ENCODE measurements around the gene MGAT5B.
"Not testable (repeated sequence)": the region's sequence is repeated elsewhere in the genome, so short reads cannot be mapped to it uniquely, and the experiment has no call there.

The MGAT5B gene

GRCh38 chr17:76973040-76973439 is 104.8 kb downstream of the MGAT5B start:
- no peak for DNase-seq (ENCODE audit: low read depth in 4 of 4, low spot score in 1 of 4)

GRCh38 chr17:76974721-76975120 is 106.5 kb downstream of the MGAT5B start:
- no peak for DNase-seq (ENCODE audit: low read depth in 4 of 4, low spot score in 1 of 4)

DNA sequence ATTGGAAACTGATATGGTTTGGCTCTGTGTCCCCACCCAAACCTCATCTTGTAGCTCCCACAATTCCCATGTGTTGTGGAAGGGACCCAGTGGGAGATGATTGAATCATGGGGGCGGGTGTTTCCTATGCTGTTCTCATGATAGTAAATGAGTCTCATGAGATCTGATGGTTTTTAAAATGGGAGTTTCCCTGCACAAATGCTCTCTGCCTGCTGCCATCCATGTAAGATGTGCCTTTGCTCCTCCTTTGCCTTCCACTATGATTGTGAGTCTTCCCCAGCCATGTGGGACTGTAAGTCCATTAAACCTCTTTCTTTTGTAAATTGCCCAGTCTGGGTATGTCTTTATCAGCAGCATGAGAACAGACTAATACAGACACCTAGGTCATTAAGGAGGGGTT is 109.8 kb downstream of the MGAT5B start:
- DNase-seq (ENCODE audit: low read depth in 4 of 4, low spot score in 1 of 4) = not testable (repeated sequence)

- DNase-seq (ENCODE audit: low read depth in 4 of 4, low spot score in 1 of 4) = no peak
Measured at GRCh38 chr17:76981545-76982295, 113.5 kb downstream of the MGAT5B start.

DNA sequence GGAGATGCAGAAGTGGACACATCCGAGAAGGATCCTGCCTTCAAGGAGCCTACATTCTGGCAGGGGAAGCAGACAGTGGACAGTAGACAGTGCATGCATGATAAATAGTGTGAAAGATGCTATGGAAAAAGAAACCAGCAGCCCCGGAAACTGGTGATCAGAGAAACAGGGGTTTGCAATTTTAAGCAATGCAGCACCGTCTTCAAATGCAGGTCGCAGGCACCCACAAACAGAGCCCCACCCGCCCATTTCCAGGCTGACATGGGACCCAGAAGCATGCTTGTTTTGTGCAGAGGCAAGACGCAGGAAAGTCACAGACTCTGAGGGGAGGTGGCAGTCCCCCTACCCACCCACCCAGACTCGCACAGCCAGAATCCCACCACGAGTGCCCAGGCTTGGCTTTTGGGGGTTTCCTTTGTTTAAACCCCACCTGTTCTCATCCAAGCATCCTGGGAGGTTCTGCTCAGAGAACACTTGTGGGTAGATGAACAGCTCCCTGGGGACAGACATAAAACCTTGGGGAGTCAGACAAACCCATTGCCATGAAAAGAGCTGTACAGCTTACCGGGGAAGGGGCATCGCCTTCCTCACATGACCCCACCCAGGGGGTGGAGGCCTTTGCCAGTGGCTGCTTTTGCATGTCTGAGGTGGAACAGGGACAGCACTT is 114.3 kb downstream of the MGAT5B start:
- no peak for DNase-seq (ENCODE audit: low read depth in 4 of 4, low spot score in 1 of 4)

DNA sequence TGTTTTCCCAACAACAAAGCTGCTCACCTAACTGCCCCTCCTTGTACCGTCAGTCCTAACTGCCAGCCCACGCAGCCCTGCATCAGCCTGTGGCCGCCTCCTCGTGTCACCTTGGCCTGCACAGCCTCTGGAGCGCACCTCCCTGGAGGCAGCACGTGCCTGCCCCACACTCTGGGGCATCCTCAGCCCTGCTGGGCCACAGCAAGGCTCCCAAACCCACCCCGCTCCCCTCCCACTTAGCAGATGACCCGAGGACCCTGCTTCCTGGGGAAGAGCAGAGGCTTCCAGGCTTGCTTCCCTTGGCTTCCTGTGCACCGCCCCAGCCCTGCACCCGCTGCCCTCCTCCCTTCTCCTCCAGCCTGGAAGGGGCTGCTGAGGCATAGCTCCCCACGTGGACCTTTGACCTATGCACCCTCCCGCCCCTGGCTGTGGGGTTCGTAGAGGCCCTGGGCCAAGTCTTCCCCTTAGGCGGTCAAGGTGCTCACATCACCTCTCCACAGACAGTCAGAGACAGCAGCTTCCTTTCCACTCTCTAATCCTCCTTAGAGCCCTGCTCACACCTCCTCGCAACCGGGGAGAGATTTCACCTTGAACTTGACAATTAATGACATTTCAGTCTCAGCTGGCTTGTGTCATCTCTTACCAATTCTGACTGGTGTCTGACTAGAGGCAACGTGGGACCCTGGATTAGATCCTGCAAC is 115.0 kb downstream of the MGAT5B start:
- no peak for DNase-seq (ENCODE audit: low read depth in 4 of 4, low spot score in 1 of 4)

DNA sequence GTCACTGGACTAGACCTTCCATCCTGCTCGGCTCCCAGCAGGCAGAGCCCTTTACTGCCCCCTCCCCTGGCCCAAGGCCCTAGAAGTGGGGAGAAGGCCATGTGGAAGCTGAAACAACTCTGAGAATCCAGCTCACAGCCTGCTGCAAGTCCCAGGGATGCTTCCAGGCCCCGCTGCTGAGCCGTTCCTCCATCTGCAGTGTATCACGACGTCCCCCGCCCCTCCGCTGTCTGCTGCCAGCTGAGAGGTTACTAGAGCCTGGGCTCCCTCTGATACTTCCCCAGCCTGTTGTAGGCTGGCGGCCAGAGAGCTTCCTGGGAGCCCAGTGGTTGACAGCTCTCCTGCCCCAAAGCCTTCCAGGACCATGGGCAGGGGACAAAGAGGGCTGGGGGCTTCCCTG is 118.2 kb downstream of the MGAT5B start:
- no peak for DNase-seq (ENCODE audit: low read depth in 4 of 4, low spot score in 1 of 4)

- DNase-seq (ENCODE audit: low read depth in 4 of 4, low spot score in 1 of 4) = no peak
Measured at GRCh38 chr17:76987486-76988093, 119.4 kb downstream of the MGAT5B start.

- DNase-seq (ENCODE audit: low read depth in 4 of 4, low spot score in 1 of 4) = no peak
Measured at GRCh38 chr17:76988796-76989195, 120.6 kb downstream of the MGAT5B start.

GRCh38 chr17:76989519-76989918 is 121.3 kb downstream of the MGAT5B start:
- DNase-seq (ENCODE audit: low read depth in 4 of 4, low spot score in 1 of 4) = no peak

GRCh38 chr17:76992891-76993290 is 124.7 kb downstream of the MGAT5B start:
- DNase-seq (ENCODE audit: low read depth in 4 of 4, low spot score in 1 of 4) = no peak

DNA sequence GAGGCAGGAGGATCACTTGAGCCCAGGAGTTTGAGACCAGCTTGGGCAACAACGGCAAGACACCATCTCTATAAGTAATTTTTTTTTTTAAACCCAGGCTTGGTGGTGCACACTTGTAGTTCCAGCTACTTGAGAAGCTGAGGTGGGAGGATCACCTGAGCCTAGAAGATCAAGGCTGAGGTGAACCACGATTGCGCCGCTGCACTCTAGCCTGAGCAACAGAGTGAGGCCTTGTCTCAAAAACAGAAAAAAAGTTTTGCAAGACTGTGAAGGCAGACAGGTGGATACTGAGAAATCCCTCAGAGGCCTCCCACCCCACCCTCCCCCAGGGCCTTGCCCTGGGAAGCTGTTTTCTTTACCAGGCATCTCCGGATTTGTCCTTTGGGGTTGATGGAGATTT is 125.4 kb downstream of the MGAT5B start:
- DNase-seq (ENCODE audit: low read depth in 4 of 4, low spot score in 1 of 4) = no peak

GRCh38 chr17:76994237-76994637 is 126.0 kb downstream of the MGAT5B start:
- no peak for DNase-seq (ENCODE audit: low read depth in 4 of 4, low spot score in 1 of 4)

DNA sequence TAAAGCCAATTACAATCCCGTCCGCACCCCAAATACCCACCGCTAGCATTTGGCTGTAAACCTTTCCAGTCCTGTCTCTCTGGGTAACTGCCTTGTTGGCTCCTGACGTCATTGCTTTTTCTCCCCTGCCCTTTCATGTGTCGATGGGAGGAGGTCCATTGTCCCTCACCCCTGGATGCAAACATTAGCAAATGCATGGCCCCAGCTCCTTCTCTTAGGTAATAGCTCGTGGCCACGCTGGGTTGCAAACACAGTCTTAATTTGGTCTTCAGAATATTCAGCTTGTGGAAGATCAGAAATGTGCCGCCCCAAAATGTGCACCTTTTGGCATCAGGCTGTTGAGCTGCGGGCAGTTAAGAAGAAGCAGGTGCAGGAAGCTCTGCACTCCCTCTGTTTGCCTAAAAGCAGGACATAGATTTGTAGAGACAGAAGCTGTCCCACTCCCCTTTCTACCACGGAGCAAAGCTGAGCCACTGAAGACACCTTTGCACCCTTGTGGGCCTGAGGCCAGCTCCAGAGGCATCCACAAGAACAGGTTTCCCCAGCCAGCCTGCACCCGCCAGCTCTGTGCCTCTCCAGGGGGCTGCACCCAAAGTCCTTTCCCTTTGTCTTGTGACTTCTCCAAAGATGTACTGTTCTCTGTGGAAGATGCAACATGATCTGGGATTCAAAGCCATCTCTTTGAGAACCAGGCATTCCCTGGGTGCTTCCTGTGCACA is 127.3 kb downstream of the MGAT5B start:
- DNase-seq (ENCODE audit: low read depth in 4 of 4, low spot score in 1 of 4) = no peak

DNA sequence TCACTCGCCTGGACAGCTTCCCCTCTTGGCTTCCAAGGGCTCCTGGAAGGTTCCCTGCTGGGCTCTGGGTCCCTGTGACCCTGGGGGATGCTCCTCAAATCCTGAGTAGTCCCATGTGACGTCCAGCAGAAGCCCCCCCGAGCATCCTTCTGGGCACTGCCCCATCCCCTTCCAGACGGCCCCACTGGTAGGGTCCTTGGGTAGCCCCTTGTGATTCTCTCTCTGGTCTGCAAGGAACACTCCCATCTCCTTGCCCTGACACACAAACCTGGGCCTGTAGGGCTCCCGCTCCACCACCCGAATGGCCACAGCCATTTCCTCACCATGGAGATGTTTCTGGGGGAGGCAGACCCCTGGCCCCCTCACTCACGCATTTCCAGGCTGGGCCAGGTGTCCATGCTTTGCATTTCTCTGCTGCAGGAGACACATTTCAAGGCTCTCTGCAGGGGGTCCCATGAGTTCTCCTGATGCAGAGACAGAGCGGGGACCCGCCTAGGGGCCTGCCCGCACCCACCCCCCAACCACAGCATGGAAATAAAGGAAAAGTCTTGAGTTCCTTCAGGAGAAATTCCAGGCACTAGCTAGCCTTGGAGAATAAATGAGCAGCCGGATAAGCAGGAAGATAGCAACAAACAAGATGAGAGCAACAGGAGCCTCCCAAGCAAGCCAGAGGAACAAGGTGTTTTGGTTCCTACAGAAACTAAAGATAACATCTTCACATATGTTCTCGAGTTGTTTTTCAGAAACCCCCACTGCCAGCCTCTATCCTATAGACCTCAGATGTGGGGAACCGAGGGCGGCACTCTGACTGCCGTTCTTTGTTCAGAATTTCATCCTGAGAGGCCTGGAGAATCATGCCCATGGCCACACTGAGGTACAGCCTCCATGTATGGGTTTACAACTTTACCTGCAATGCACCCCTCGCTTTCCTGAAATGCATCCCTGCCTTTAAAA is 128.8 kb downstream of the MGAT5B start:
- no peak for DNase-seq (ENCODE audit: low read depth in 4 of 4, low spot score in 1 of 4)

GRCh38 chr17:76997981-76998531 is 129.9 kb downstream of the MGAT5B start:
- peak in 1 of 4 experiments; percentile 11 for DNase-seq (ENCODE audit: low read depth in 4 of 4, low spot score in 1 of 4)

- DNase-seq (ENCODE audit: low read depth in 4 of 4, low spot score in 1 of 4) = no peak
Measured at GRCh38 chr17:76998839-76999238, 130.6 kb downstream of the MGAT5B start.

All from stimulated activated CD4-positive, alpha-beta T cell treated with anti-CD3 and anti-CD28 coated beads, Interleukin-1b, Interleukin-23, amount 100 ng/mL, for 24 hours (primary cell).